Stimulated activated CD4-positive, alpha-beta T cell treated with anti-CD3 and anti-CD28 coated beads, Interleukin-15, amount 100 ng/mL, for 24 hours (primary cell): ENCODE results near the gene MYO15A.

Source experiments
- DNase-seq: peaks from one replicate; pipeline ENCODE4 v3.0.0-alpha.2; 2020

Gene MYO15A

GRCh38 chr17:18138065-18138749, 29.7 kb downstream of the MYO15A start:
- DNase-seq, result no peak

- no peak for DNase-seq
Measured at GRCh38 chr17:18139092-18139491, 30.5 kb downstream of the MYO15A start.

- no peak for DNase-seq
Measured at GRCh38 chr17:18139498-18139897, 30.9 kb downstream of the MYO15A start.

GRCh38 chr17:18139949-18140348, 31.4 kb downstream of the MYO15A start:
- no peak for DNase-seq

- no peak for DNase-seq
Measured at GRCh38 chr17:18140648-18141047, 32.1 kb downstream of the MYO15A start.

GRCh38 chr17:18141210-18141803, 32.8 kb downstream of the MYO15A start:
- DNase-seq, result peak; percentile 37

- no peak for DNase-seq
Measured at GRCh38 chr17:18142417-18142816, 33.9 kb downstream of the MYO15A start.

- DNase-seq, result no peak
Measured at GRCh38 chr17:18143044-18143936, 34.7 kb downstream of the MYO15A start.

GRCh38 chr17:18144261-18144660, 35.7 kb downstream of the MYO15A start:
- DNase-seq, result no peak

GRCh38 chr17:18144855-18145254, 36.3 kb downstream of the MYO15A start:
- DNase-seq, result no peak

- DNase-seq, result no peak
Measured at GRCh38 chr17:18145811-18146210, 37.3 kb downstream of the MYO15A start.

- no peak for DNase-seq
Measured at GRCh38 chr17:18146259-18146658, 37.7 kb downstream of the MYO15A start.

GRCh38 chr17:18146980-18147379, 38.4 kb downstream of the MYO15A start:
- no peak for DNase-seq

GRCh38 chr17:18148586-18148985, 40.0 kb downstream of the MYO15A start:
- DNase-seq, result no peak

- no peak for DNase-seq
Measured at GRCh38 chr17:18151290-18151689, 42.7 kb downstream of the MYO15A start.

- DNase-seq, result no peak
Measured at GRCh38 chr17:18155179-18155578, 46.6 kb downstream of the MYO15A start.

- DNase-seq, result no peak
Measured at GRCh38 chr17:18156171-18156975, 47.8 kb downstream of the MYO15A start.

GRCh38 chr17:18156976-18157280, 48.4 kb downstream of the MYO15A start:
- no peak for DNase-seq

- DNase-seq, result no peak
Measured at GRCh38 chr17:18157354-18157985, 48.9 kb downstream of the MYO15A start.

GRCh38 chr17:18158022-18158600, 49.6 kb downstream of the MYO15A start:
- peak; percentile 98 for DNase-seq

GRCh38 chr17:18159551-18160120, 51.1 kb downstream of the MYO15A start:
- DNase-seq, result no peak
